Fibroblast of the aortic adventitia (primary cell): ENCODE measurements around the gene KIAA0586. TPM values are rescaled to one million over a fixed set of nuclear protein-coding genes. Genes with fewer than 3 reads are reported as not detected.
"Not testable (repeated sequence)": the region's sequence is repeated elsewhere in the genome, so short reads cannot be mapped to it uniquely, and the experiment has no call there.

Experiments
- DNase-seq: peaks from one replicate; pipeline ENCODE4 v3.0.0-alpha.2; 2010; ENCODE audit warnings: low read depth
- H3K4me3 ChIP-seq: 2 replicates; pipeline ENCODE4 v1.5.1; 2011; ENCODE audit warnings: low read depth, mild to moderate bottlenecking, control low read depth, low read length, moderate library complexity
- CTCF ChIP-seq: IDR thresholded peaks from 2 replicates; pipeline ENCODE4 v1.5.1; 2011; ENCODE audit warnings: mild to moderate bottlenecking, low read length, control low read depth, inconsistent platforms; ENCODE audit not compliant: insufficient read depth
- total RNA-seq: library from RNA; depleted of rRNA; stranded (reverse); fragments of >200 nt; gene quantifications from 2 replicates; pipeline ENCODE4 v1.2.3, GENCODE V29; 2012; ENCODE audit warnings: low replicate concordance

The KIAA0586 gene
- total RNA-seq, 1 donor, result 45.2 TPM

DNA sequence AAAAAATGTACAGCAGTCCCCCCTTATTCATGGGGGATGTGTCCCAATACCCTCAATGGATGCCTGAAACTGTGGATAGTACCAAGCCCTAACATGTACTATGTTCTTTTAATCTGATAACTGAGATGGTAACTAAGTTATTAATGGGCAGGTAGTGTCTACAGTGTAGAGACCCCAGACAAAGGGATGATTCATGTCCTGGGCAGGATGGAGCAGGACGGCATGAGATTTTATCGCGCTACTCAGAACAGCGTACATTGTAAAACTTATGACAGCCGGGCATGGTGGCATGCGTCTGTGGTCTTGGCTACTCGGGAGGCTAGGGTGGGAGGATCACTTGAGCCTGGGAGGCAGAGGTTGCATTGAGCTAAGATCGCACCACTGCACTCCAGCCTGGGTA is 37.1 kb downstream of the KIAA0586 start:
- DNase-seq, result no peak
- no peak overlapping the region for H3K4me3 ChIP-seq
- no peak for TF ChIP-seq CTCF

DNA sequence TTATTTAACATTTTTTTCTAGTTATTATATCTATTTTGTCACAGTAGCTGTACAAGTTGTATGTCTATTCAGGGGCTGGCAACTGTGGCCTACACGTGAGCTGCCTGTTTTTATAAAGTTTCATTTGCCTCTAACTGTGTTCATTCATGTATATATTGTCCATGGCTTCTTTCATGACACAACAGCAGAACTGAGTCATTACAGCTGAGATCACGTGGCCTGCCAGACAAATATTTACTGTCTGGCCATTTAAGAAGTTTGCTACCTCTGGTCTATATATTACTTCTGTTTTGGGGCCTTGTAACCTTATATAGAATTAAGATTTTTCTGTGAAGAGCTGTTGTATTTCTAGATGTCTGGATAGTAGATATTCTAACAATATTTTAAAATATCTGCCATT is 37.9 kb downstream of the KIAA0586 start:
- DNase-seq, result peak; percentile 11
- no peak for TF ChIP-seq CTCF
- no peak overlapping the region for H3K4me3 ChIP-seq

GRCh38 chr14:58466459-58466858 is 38.9 kb downstream of the KIAA0586 start:
- TF ChIP-seq CTCF, result no peak
- no peak overlapping the region for H3K4me3 ChIP-seq
- no peak for DNase-seq

- DNase-seq, result no peak
- no peak overlapping the region for H3K4me3 ChIP-seq
- no peak for TF ChIP-seq CTCF
Measured at GRCh38 chr14:58467575-58467974, 40.1 kb downstream of the KIAA0586 start.

GRCh38 chr14:58469309-58469708 is 41.8 kb downstream of the KIAA0586 start:
- no peak overlapping the region for H3K4me3 ChIP-seq
- no peak for DNase-seq
- no peak for TF ChIP-seq CTCF

DNA sequence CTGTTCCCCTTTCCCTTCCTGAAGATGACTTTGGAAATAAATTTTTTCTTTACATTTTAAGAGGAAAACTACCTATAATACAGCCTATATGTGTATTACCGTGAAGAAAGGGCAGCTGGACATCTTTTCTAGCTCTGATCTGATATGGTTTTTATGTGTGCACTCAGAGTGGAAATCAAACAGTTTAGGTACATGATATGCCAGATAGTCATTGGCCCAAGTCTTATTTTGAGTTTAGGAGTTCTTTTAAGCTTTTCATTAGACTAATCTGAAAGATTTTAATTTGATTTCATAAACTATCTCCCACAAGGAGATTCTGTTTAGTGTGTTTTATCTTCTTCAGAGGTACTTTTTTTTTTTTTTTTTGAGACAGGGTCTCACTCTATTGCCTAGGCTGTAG is 48.8 kb downstream of the KIAA0586 start:
- H3K4me3 ChIP-seq, result no peak overlapping the region
- TF ChIP-seq CTCF, result no peak
- DNase-seq, result no peak

- no peak overlapping the region for H3K4me3 ChIP-seq
- DNase-seq, result no peak
- TF ChIP-seq CTCF, result no peak
Measured at GRCh38 chr14:58477653-58478052, 50.1 kb downstream of the KIAA0586 start.

- not testable (repeated sequence) for H3K4me3 ChIP-seq, DNase-seq
Measured at GRCh38 chr14:58478329-58478728, 50.8 kb downstream of the KIAA0586 start.
